Omental fat pad (tissue), 4 donors: ENCODE measurements around the gene TK2. TPM values are rescaled to one million over a fixed set of nuclear protein-coding genes. Genes with fewer than 3 reads are reported as not detected.

ENCODE experiments used
- ATAC-seq: fragments of 150-250 bp; one replicate; pipeline ENCODE4 v1.9.1; 2016; ENCODE audit warnings: mild to moderate bottlenecking, moderate library complexity; ENCODE audit not compliant: low FRiP score
- DNase-seq: peaks from one replicate; pipeline ENCODE4 v3.0.0-alpha.2; 2019; ENCODE audit warnings: low spot score
- CTCF ChIP-seq, 3 donors: fragments of 450-650 bp; IDR thresholded peaks; one replicate each; pipeline ENCODE4 v1.5.1; 2016 to 2017; ENCODE audit warnings: antibody characterized with exemption in 3 of 3, mild to moderate bottlenecking in 3 of 3, moderate library complexity in 2 of 3
- total RNA-seq, 4 donors: library from RNA; depleted of rRNA; stranded (reverse); fragments of >200 nt; gene quantifications; one replicate each; pipeline ENCODE4 v1.1.0, GENCODE V29; 2016

TK2 gene
- total RNA-seq, 4 donors from 2014 or later: 39.9 to 69.7 (median 56.0) TPM

- no peak for DNase-seq
- no peak for ATAC-seq
These were observed 30.8 kb upstream of the TK2 start for GRCh38 chr16:66580605-66581209.

DNA sequence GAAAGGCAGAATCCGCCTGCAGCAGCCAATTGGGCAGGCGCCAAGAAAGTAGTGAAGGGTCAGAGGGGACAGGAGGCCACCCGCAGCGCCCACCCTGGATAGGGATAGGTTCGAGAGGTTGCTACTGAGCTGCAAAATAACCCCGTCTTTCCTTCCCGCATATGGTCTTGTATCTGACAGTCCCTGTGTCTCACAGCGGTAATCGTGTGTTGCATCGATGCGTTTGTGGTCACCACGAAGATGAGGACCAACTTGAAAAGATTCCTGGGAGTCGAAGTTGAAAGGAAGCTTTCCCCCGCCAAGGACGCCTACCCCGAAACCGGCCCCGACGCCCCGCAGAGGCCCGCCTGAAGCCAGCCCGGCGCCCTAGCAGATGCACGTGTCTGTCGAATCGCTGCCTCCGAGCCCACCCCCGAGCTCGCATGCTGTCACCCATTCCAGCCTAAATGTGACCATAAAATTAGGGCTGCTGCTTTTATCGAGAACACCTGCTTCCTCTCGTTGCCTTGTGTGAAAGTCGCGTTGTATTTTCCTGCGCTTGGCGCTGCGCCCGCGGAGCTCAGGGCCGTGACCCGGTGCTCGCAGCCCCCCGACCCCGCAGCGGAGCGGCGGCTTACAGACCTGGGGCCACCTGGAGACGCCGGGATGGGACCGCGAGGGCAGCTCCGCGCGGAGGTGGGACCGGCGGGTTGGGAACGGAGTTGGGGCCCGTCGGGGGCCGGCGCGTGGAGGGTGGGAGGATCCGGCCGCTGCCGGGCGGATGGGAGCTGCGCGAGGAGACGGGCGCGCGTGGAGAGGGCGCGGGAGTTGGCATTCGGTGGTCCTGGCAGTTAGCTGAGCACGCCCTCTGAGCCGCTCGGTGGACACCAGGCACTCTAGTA, 29.0 kb upstream of the TK2 start, which contains the start of gene CMTM2:
TSS of gene CMTM2 (plus strand) at position 813 of the 881 bp plus-strand sequence. CDS start 145 bp downstream, outside the sequence.
- ATAC-seq: peak; percentile 42
- no peak for TF ChIP-seq CTCF (IDR thresholded peaks at IDR 0.05)
- DNase-seq: no peak

More at GRCh38 chr16:66580605-66581209, 30.8 kb upstream of the TK2 start:
- no peak for TF ChIP-seq CTCF (IDR thresholded peaks at IDR 0.05)

DNA sequence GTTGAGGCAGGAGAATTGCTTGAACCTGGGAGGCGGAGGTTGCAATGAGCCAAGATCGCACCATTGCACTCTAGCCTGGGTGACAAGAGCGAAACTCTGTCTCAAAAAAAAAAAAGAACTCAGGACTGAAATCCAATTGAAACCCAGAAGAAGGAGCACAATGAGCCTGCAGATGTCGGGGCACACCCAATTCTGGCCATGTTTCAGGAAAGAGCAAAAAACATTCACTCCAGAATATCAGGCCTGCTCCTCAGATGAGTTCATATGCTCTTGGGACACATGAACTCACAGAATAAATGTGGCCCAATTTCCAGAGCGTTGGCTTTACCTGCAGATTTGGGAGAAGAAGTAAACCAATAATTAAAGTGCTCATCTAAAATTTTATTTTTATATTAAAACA, 26.4 kb upstream of the TK2 start:
- TF ChIP-seq CTCF (IDR thresholded peaks at IDR 0.05): no peak
- DNase-seq: no peak
- no peak for ATAC-seq

DNA sequence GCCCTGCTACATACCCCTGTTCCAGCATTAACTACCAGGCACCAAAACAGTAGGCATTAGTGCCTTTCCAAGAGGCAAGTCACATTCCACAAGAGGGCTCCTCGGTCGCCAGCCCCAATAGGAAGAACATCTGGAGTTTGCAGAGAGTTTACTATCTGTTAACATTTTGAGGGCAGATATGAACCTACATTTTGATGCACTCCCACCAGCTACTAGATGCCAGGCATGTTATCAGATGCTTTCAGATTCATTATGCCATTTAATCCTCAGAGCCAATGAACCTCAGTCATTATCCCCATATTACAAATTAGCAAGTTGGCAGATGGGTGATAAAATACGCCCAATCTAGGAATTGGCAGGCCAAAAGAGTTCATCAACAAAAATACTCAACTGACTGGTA, 25.1 kb upstream of the TK2 start:
- TF ChIP-seq CTCF (IDR thresholded peaks at IDR 0.05): no peak
- ATAC-seq: no peak

DNA sequence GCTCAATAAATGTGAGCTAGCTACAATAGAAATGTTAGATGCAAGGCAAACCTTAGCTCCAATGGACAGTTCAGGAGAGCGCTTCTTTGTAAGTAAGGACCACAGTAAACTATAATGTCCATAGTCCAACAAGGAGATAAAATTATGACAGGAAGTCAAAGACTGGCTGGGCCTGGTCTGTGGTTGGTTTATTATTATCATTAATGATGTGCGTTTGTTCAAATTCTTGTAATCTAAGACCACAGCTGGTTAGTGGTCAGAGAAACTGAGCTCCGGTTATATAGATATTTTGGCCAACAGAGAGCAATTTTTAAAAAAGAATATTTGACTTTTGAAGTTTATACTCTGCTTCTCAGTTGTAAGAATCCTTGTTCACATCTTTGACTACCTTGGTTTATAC, 24.6 kb upstream of the TK2 start:
- ATAC-seq: no peak
- no peak for TF ChIP-seq CTCF (IDR thresholded peaks at IDR 0.05)
- no peak for DNase-seq

More for the DNA sequence above, 25.1 kb upstream of the TK2 start:
- DNase-seq: no peak

- TF ChIP-seq CTCF (IDR thresholded peaks at IDR 0.05): no peak
- no peak for ATAC-seq
These were observed 24.2 kb upstream of the TK2 start for GRCh38 chr16:66574081-66574480.

More at GRCh38 chr16:66574081-66574480, 24.2 kb upstream of the TK2 start:
- DNase-seq: no peak
